GM10847 (cell line): ENCODE data around the gene ERMN.

Source experiments
- POLR2A ChIP-seq: IDR thresholded peaks from 2 replicates; pipeline ENCODE4 v1.6.1; 2011; ENCODE audit not compliant: insufficient read length; ENCODE audit errors: extremely low read depth

ERMN gene

DNA sequence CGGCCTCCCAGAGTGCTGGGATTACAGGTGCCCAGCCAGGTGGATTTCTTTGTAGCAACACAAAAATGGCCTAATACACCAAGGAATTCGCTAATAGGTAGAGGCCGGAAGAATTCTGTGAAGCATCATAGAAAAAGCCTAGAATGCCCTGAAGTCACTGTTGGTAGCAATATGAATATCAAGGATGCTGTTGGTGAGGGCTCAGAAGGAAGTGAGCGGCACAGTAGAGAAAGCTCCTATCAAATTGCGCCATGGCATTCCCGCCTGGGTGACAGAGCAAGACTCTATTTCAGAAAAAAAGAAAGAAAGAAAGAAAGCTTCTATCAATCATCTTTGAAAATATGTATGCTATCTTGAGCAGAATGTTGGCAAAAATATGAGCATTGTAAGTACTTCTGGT is 44.3 kb downstream of the ERMN start:
- no peak for TF ChIP-seq POLR2A

DNA sequence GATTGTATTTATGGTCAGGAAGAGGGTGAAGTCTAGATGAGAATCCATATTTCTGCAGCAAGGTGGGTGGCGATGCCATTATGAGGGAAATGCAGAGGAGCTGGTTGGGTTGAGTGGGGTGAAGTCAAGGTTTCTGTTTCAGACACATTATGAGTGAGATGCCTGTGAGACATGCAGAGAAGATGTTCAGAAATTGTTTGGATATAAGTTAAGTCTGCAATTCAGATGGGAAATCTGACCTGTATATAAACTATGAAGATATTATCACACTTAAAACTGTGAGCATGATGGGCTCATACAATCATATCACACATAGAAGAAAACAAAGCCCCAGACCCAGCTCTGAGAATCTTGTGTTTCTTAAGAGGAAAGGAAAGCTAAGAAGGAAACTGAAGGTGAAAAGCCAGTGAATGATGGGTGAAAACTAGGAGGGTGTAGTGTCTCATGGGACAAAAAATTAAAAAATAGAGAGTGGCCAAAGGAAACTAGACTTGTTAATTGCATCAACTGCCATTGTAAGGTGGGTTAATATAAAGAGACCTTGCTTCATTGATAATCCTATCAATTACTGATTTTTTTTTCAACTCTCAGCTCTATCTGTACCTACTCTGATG is 53.9 kb downstream of the ERMN start:
- TF ChIP-seq POLR2A, result no peak

DNA sequence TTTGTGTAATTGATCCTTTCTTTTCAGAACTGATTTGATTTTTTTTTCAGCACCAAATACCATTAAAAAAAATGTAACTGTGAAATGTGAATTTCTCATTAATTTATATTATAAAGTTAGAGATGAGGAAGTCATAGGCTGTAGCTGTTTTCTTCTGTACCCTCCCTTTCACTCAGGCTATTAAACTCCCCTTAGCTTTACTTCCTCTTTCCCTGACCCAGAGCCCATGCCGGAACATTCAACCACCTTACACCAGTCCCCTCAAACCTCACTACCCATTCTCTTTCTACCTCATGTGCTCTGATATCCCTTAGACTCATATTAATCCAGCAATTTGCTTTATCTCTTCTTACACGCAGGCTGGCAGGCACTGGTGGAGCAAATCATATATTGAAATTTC is 55.7 kb downstream of the ERMN start:
- TF ChIP-seq POLR2A, result no peak

DNA sequence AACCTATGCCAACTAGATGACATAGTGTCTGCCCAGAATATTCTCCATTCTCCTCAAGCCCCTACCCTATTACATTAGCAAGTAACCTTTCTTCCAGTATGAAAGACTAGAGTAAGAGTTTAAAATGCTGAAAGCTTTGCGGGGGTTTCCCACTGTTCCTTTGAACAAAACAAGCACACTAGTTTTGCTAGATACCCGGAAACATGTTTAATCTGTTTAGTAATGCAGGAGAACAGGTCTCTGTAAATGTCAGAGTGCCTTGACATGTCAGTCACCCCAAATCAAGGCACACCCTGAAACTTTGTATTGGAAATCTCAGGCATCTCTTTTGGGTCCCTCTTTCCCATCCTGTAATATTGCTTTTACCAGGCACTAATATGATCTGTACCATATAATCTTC is 56.6 kb downstream of the ERMN start:
- TF ChIP-seq POLR2A, result no peak
